ENCODE measurements around the gene COA1. TPM values are rescaled to one million over a fixed set of nuclear protein-coding genes. Genes with fewer than 3 reads are reported as not detected.
"Not testable (repeated sequence)": the region's sequence is repeated elsewhere in the genome, so short reads cannot be mapped to it uniquely, and the experiment has no call there.

Gene COA1
- total RNA-seq, 1 donor, result 35.0 TPM

DNA sequence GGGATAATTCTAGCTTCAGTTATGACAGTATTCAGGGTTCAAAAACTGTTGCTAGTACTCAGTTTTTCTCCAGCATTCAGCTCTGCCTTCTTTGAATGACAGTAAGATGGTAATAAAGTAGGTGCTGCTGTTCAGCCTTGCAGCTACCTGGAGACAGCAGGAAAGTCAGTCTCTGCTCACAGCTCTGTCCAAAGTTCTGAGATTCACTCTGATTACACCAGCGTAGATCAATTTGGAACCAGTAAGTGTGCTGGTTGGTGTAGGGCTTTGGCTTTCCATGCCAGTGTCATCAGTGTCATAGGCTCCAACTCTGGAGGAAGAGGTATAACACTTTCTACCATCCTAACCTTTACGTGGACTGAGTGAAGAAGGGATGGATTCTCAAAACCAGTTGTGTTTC is 120.2 kb downstream of the COA1 start:
- no peak for DNase-seq (ENCODE audit: low read depth in 2 of 3, low spot score in 2 of 3)

DNA sequence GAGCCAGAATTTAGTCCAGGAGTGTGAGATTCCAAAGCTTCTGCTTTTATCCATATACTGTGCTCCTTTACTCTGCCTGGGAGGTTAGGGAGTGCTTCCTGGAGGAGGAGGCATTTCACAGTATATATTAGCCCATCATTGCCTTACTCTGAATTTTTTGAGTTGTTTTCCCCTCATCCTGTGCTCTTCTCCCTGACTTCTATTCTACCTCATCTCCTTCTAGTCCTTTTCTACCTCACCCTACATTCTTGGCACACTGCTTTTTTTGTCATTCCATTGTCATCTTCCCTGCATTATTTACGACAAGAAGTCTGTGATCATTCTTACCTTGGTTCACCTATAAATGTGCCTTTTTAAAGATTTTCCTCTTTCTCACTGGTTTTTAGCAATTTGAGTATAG is 125.1 kb downstream of the COA1 start:
- DNase-seq (ENCODE audit: low read depth in 2 of 3, low spot score in 2 of 3), result no peak

DNA sequence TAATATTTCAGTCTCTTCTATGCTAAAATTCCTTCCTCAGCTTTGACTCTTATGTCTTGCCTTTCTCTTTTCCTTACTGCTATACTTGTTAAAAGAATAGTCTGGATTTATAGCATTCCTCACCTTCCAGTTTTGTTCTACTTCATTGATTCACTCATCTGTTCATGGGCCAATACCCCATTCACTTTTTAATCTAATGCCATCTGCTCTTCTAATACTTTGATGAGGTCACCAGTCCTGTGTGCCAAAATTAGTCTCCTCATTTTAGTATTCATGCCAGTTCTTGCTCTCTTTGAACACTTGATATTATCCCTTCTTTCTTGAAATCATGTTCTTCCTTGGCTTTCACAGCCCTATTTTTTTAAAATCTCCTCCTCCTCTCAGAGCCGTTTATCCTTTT is 127.1 kb downstream of the COA1 start:
- no peak for DNase-seq (ENCODE audit: low read depth in 2 of 3, low spot score in 2 of 3)

DNA sequence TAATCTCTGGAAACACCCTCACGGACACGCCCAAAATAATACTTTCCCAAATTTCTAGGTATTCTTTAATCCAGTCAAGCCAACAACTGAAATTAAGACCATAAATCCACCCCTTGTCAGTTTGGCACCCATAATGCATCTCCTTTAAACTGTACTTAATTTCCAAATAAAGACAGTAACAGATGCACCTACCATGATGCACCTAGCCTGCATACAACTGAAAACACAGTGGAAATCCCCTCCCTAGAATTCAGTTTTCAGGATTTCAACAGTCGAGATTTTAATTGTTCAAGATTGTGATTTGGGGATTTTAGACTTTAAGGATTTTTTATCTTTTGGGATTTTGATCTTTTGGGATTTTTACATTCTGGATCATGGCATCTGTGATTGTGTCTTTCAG is 129.3 kb downstream of the COA1 start:
- no peak for DNase-seq (ENCODE audit: low read depth in 2 of 3, low spot score in 2 of 3)

DNA sequence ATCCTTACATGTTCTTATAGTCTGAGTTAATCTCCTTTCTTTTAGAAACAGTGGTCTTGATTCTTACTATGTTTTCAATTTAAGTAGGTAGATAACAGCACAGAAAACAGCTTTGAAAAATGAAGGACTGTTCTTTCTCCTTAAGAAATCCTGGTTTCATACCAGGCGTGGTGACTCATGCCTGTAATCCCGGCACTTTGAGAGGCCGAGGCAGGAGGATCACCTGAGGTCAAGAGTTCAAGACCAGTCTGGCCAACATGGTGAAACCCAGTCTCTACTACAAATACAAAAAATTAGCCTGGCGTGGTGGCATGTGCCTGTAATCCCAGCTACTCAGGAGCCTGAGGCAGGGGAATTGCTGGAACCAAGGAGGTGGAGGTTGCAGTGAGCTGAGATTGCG is 132.9 kb downstream of the COA1 start:
- DNase-seq (ENCODE audit: low read depth in 2 of 3, low spot score in 2 of 3), result not testable (repeated sequence)

DNA sequence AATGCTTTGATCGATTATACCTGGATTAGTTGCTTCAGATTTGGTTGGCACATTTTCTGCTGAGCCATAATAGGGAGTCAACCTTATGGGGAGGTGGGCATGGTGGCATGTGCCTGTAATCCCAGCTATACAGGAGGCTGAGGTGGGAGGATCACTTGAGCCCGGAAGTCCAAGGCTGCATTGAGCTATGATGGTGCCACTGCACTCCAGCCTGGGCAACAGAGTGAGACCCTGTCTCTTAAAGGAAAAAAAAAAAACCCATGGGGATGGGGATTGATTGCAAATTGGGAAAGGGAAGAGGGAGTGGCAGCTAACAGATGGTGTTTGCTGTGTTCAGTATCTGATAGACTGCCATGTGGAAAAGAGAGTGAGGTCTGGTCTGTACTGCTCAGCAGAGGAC is 135.3 kb downstream of the COA1 start:
- no peak for DNase-seq (ENCODE audit: low read depth in 2 of 3, low spot score in 2 of 3)

DNA sequence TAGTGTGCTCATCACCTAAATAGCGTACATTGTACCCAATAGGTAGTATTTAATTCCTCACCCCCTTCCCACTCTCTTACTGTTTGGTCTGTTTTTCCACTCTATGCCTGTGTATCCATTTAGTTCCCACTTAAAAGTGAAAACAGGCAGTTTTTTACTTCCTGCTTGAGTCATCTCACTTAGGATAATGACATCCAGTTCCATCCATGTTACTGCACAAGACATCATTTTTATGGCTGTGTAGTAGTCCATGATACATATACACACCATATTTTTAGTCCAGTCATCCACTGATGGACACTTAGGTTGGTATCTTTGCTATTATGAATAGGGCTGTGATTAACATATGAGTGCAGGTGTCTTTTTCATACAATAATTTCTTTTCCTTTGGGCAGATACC is 136.3 kb downstream of the COA1 start:
- DNase-seq (ENCODE audit: low read depth in 2 of 3, low spot score in 2 of 3), result no peak

DNA sequence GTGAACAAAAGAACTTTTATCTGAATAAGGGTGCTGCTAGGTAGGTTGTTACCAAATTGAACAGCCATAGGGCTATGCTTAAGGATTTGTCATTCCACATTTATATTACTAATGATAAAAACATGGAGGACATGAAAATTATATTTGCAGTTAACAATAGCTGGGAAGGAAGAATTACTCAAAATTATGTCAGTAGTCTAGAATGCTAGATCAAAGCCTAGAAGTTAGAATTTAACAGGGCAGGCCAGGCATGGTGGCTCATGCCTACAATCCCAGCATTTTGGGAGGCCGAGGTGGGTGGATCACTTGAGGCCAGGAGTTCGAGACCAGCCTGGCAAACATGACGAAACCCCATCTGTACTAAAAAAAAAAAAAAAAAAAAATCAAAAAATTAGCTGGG is 137.0 kb downstream of the COA1 start:
- DNase-seq (ENCODE audit: low read depth in 2 of 3, low spot score in 2 of 3), result no peak

DNA sequence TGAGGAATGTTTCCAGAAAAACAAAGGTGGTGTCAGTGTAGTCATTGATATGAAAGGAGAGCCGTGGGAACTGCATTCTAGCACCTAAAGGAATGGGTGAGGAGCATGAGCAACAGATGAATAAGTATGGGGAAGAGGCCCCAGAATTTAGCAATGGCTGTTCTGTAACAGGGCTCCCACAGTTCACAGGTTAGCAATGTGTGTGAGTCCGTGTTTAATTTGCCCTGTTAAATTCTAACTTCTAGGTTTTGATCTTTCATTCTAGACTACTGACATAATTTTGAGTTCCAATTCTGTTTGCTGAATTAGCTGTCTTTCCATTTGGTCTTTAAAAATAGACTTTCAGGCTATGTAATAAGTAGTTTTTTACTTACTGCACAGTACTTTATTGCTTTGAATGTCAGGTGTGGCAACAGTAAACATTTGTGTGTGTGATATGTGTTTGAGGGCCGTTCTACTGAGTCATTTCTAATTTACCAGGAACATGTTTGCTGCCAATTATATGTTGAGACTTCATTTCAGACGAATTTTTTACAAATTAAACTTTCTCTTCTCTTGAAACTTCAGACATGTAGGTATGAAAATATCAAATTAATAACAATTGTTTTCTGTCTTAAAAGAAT is 137.7 kb downstream of the COA1 start:
- DNase-seq (ENCODE audit: low read depth in 2 of 3, low spot score in 2 of 3), result no peak

DNA sequence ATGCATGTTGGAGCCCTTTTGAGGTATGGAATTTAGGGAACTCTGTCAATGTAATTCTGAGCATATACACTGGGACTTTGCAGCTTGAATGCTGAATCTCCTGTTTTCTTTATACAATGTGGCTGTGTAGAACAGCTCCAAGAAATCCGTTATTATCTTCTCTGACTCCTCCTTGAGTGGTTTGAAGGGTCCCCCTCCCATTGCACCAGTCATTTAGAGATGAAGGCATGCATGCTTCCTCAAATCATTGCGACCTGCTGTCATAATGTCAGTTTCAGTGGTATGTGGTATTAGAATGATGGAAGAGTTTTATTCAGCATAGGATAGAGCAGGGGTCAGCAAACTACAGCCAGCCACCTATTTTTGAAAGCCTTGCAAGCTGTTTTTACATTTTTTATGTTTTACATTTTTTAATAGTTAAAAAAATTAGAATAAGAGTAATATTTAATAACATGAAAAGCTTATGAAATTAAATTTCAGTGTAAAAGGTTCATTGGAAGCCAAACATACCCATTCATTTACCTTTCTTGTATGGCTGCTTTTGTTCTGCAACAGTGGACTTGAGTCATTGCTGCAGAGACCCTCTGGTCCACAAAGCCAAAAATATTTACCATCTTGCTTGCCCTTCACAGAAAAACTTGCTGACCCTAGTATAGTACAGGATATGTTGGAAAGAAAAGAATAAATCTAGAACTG is 138.3 kb downstream of the COA1 start:
- DNase-seq (ENCODE audit: low read depth in 2 of 3, low spot score in 2 of 3), result no peak

DNA sequence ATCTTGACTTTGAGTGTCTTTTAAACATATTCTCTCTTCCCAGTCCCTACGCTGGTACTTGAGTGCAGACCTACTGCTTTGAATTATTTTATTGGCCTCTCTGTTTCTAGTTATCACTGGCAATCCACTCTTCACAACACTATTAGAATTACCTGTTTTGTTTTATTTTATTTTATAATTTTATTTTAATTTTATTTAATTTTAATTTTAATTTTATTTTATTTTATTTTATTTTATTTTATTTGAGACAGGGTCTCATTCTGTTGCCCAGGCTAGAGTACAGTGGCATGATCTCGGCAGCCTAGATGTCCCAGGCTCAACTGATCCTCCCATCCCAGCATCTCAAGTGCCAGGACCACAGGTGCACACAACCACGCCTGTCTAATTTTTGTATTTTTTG is 139.6 kb downstream of the COA1 start:
- DNase-seq (ENCODE audit: low read depth in 2 of 3, low spot score in 2 of 3), result no peak

Other genes with a start within 250 kb of the COA1 start
- 10.8 TPM for gene STK17A, start 146.4 kb downstream of the COA1 start, total RNA-seq
- 22.6 TPM for gene BLVRA, start 29.2 kb upstream of the COA1 start, total RNA-seq
- gene MRPS24, start 140.0 kb upstream of the COA1 start, total RNA-seq, result 111 TPM
- gene URGCP, start 177.1 kb upstream of the COA1 start, total RNA-seq, result 24.2 TPM
- gene UBE2D4, start 196.9 kb upstream of the COA1 start, total RNA-seq, result 12.9 TPM

All from hematopoietic multipotent progenitor cell (in vitro differentiated cells).